Esophagus (tissue), 2 donors: ENCODE data around the gene KLK10. TPM values are rescaled to one million over a fixed set of nuclear protein-coding genes. Genes with fewer than 3 reads are reported as not detected.

Experiments used
- H3K27ac ChIP-seq, 2 donors: one replicate each; pipeline ENCODE4 v1.5.1; 2013; ENCODE audit warnings: low read depth in 2 of 2, mild to moderate bottlenecking in 2 of 2, inconsistent platforms in 1 of 2, low read length in 1 of 2, moderate library complexity in 1 of 2
- H3K27me3 ChIP-seq, 2 donors: one replicate each; pipeline ENCODE4 v1.6.1; 2013; ENCODE audit warnings: low read length in 2 of 2, control low read depth in 1 of 2, mild to moderate bottlenecking in 1 of 2; ENCODE audit not compliant: insufficient read depth in 2 of 2, control insufficient read depth in 1 of 2
- H3K36me3 ChIP-seq, 2 donors: one replicate each; pipeline ENCODE4 v1.6.1; 2013; ENCODE audit warnings: low read length in 1 of 2; ENCODE audit not compliant: control insufficient read depth in 2 of 2, insufficient read depth in 2 of 2
- H3K4me1 ChIP-seq, 2 donors: one replicate each; pipeline ENCODE4 v1.6.1; 2013; ENCODE audit warnings: low read length in 1 of 2; ENCODE audit not compliant: control insufficient read depth in 2 of 2, insufficient read depth in 2 of 2
- H3K4me3 ChIP-seq, 2 donors: one replicate each; pipeline ENCODE4 v1.5.1; 2013; ENCODE audit warnings: low read length in 2 of 2, mild to moderate bottlenecking in 2 of 2, low read depth in 1 of 2, moderate library complexity in 1 of 2
- H3K9me3 ChIP-seq, 2 donors: one replicate each; pipeline ENCODE4 v1.6.1; 2013; ENCODE audit warnings: mild to moderate bottlenecking in 2 of 2, low read depth in 1 of 2, low read length in 1 of 2, moderate library complexity in 1 of 2; ENCODE audit not compliant: control insufficient read depth in 2 of 2, insufficient read depth in 1 of 2
- WGBS, 2 donors: extraction: QIAGEN DNeasy Blood & Tissue Kit; methylation state at CpG; one replicate each; pipeline ENCODE4 v1.1.7; 2013; 5-methylcytosine and 5-hydroxymethylcytosine counted together
- polyA plus RNA-seq, 2 donors: library from polyadenylated mRNA; stranded (reverse); fragments of 200-250 nt; gene quantifications; one replicate each; pipeline ENCODE4 v1.2.3, GENCODE V29; 2013
- donor health status: healthy with polysubstance abuse.
- donor health status: Bipolar disorder and iron deficiency.

The KLK10 gene
- polyA plus RNA-seq, 2 donors = 223 to 304 TPM

- Histone ChIP-seq H3K9me3 (peaks cover 0 to 2% of the 10 kb centered on the region in 2 donors), H3K27ac (no peak overlapping the region), H3K27me3 (no peaks in the 10 kb centered on the region), H3K4me3 (no peak overlapping the region), H3K4me1 (peaks cover 0 to 6% of the 10 kb centered on the region in 2 donors), H3K36me3 (no peaks in the 10 kb centered on the region)
- 50% methylated on average over 8 of the region's 8 CpGs for WGBS, 2 donors
Observed at GRCh38 chr19:51006406-51006805, 13.1 kb downstream of the KLK10 start.

GRCh38 chr19:51005248-51005647, 14.3 kb downstream of the KLK10 start:
- Histone ChIP-seq H3K36me3 (no peaks in the 10 kb centered on the region), H3K27ac (no peak overlapping the region), H3K4me3 (no peak overlapping the region), H3K27me3 (no peaks in the 10 kb centered on the region), H3K4me1 (peaks cover 0 to 6% of the 10 kb centered on the region in 2 donors), H3K9me3 (peaks cover 0 to 2% of the 10 kb centered on the region in 2 donors)
- 81 to 90% methylated on average over 1 of the region's 1 CpG for WGBS, 2 donors

- 75 to 82% methylated on average over 7 of the region's 7 CpGs for WGBS, 2 donors
- Histone ChIP-seq H3K36me3 (no peaks in the 10 kb centered on the region), H3K4me3 (no peak overlapping the region), H3K27ac (peak overlapping the region in 1 of 2 donors; percentile 39), H3K4me1 (no peaks in the 10 kb centered on the region), H3K9me3 (no peaks in the 10 kb centered on the region), H3K27me3 (no peaks in the 10 kb centered on the region)
Observed at GRCh38 chr19:51003316-51003715, 16.2 kb downstream of the KLK10 start.

- WGBS, 2 donors = 55 to 67% methylated on average over 42 of the region's 42 CpGs
- Histone ChIP-seq H3K27ac (peak overlapping the region; percentile 78 to 91), H3K4me3 (peak overlapping the region; percentile 31 to 61), H3K27me3 (no peaks in the 10 kb centered on the region), H3K9me3 (no peaks in the 10 kb centered on the region), H3K36me3 (no peaks in the 10 kb centered on the region), H3K4me1 (no peaks in the 10 kb centered on the region)
Observed at GRCh38 chr19:51002542-51003311, 16.8 kb downstream of the KLK10 start.

- Histone ChIP-seq H3K4me3 (peak overlapping the region; percentile 31 to 61), H3K36me3 (no peaks in the 10 kb centered on the region), H3K9me3 (no peaks in the 10 kb centered on the region), H3K27ac (peak overlapping the region; percentile 78 to 91), H3K4me1 (no peaks in the 10 kb centered on the region), H3K27me3 (no peaks in the 10 kb centered on the region)
- 32 to 40% methylated on average over 11 to 12 of the region's 12 CpGs for WGBS, 2 donors
Observed at GRCh38 chr19:51002089-51002532, 17.4 kb downstream of the KLK10 start.

GRCh38 chr19:51001515-51001914, 18.0 kb downstream of the KLK10 start, which contains the start of gene KLK8:
KLK8 (minus strand) TSS chr19:51001604; CDS start chr19:51001167, 437 bp downstream.
- no peaks in the 10 kb centered on the region for H3K4me1 ChIP-seq
- peak within 1 kb of the TSS; percentile 53 to 61 for H3K4me3 ChIP-seq
- H3K9me3 ChIP-seq = no peaks in the 10 kb centered on the region
- no peaks in the 10 kb centered on the region for H3K36me3 ChIP-seq
- 19 to 22% methylated on average over 7 of the region's 7 CpGs for WGBS, 2 donors
- no peaks in the 10 kb centered on the region for H3K27me3 ChIP-seq
- H3K27ac ChIP-seq = peak within 1 kb of the TSS; percentile 78 to 91

- Histone ChIP-seq H3K36me3 (no peaks in the 10 kb centered on the region), H3K27me3 (no peaks in the 10 kb centered on the region), H3K27ac (peak overlapping the region; percentile 78 to 91), H3K4me1 (no peaks in the 10 kb centered on the region), H3K9me3 (no peaks in the 10 kb centered on the region), H3K4me3 (peak overlapping the region; percentile 53 to 61)
- 24 to 30% methylated on average over 16 of the region's 16 CpGs for WGBS, 2 donors
Observed at GRCh38 chr19:51000981-51001380, 18.5 kb downstream of the KLK10 start.

- no peaks in the 10 kb centered on the region for H3K36me3 ChIP-seq
Observed at GRCh38 chr19:51000426-51000825, 19.1 kb downstream of the KLK10 start.

GRCh38 chr19:50998686-50999085, 20.8 kb downstream of the KLK10 start:
- H3K4me3 ChIP-seq = no peak overlapping the region
- H3K36me3 ChIP-seq = no peaks in the 10 kb centered on the region
- no peaks in the 10 kb centered on the region for H3K4me1 ChIP-seq
- peak overlapping the region in 1 of 2 donors; percentile 34 for H3K27ac ChIP-seq
- no peaks in the 10 kb centered on the region for H3K27me3 ChIP-seq
- 61 to 70% methylated on average over 4 of the region's 4 CpGs for WGBS, 2 donors
- H3K9me3 ChIP-seq = no peaks in the 10 kb centered on the region

More at GRCh38 chr19:51000426-51000825, 19.1 kb downstream of the KLK10 start:
- WGBS, 2 donors = 77 to 79% methylated on average over 10 of the region's 10 CpGs
- Histone ChIP-seq H3K27ac (peak overlapping the region in 1 of 2 donors; percentile 91), H3K27me3 (no peaks in the 10 kb centered on the region), H3K4me1 (no peaks in the 10 kb centered on the region), H3K4me3 (peak overlapping the region; percentile 53 to 61), H3K9me3 (no peaks in the 10 kb centered on the region)

- 64 to 72% methylated on average over 5 of the region's 5 CpGs for WGBS, 2 donors
- no peaks in the 10 kb centered on the region for H3K9me3 ChIP-seq
- H3K27ac ChIP-seq = no peak overlapping the region
- H3K4me1 ChIP-seq = no peaks in the 10 kb centered on the region
- no peaks in the 10 kb centered on the region for H3K36me3 ChIP-seq
- no peak overlapping the region for H3K4me3 ChIP-seq
- H3K27me3 ChIP-seq = no peaks in the 10 kb centered on the region
Observed at GRCh38 chr19:50998061-50998460, 21.4 kb downstream of the KLK10 start.
